Measurements from ENCODE around the gene ADARB1.

DNA sequence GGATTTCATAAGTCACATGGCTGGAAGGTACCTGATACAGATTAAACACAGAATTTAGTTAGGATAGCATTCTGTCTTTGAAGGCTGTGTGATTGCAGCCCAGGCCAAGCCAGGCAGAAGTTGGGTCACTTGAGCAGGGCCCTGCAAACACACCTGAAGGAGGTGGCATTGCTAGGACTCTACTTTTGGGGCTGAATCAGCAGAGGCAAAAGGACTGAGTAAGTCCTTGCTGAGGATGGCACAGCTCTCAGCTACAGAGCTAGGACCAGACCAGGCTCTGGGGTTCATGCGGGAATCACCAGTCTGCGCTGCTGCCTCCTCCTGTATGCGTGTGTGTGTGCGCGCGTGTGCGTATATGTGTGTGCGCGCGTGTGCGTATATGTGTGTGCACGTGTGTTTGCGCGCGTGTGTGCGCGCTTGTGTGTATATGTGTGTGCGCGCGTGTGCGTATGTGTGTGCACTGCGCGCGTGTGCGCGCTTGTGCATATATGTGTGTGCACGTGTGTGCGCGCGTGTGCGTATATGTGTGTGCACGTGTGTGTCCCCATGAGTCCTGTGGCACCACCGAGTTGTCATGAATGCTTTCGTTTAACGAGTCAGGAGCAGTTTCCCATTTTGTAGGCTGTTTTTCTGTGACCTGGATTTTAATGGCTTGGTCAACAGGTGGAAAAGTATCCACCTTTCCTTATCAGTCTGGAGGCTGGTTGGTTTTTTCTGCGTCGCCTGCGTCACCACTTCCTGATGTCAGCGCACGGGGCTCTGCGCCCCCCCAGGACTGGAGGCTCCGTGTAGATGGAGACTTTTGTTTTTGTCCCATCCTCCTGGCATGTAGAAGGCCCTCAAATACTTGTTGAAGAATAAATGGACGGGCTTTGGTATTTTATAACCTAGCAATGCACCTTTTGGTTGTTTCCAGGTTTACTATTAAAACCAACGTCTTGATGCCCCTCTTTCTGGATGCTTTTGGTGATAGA is 34.7 kb downstream of the ADARB1 start:
- TF ChIP-seq ZNF70 (CRISPR knock-in tag; IDR thresholded peaks at IDR 0.05) = no peak
- TF ChIP-seq ZFP30 (CRISPR knock-in tag; IDR thresholded peaks at IDR 0.05) = no peak
- no peak for TF ChIP-seq ZNF565 (CRISPR knock-in tag; conservative IDR thresholded peaks at IDR 0.05; ENCODE audit: low read depth)
- no peak for TF ChIP-seq TCF4 (CRISPR knock-in tag; IDR thresholded peaks at IDR 0.05; ENCODE audit: borderline replicate concordance)
- no peak for TF ChIP-seq RARB (CRISPR knock-in tag; IDR thresholded peaks at IDR 0.05)
- no peak for TF ChIP-seq ZFP3 (CRISPR knock-in tag; IDR thresholded peaks at IDR 0.05)
- TF ChIP-seq BACH2 (CRISPR knock-in tag; IDR thresholded peaks at IDR 0.05; ENCODE audit: borderline replicate concordance) = no peak
